HG03439 (cell line): ENCODE measurements around the gene SLC25A48.

Experiments
- ATAC-seq: cut with Tn5 transposase; IDR thresholded peaks from one replicate; pipeline ENCODE4 v1.9.1; 2021; ENCODE audit warnings: mild to moderate bottlenecking, moderate library complexity; ENCODE audit not compliant: unreplicated experiment

SLC25A48 gene

GRCh38 chr5:135834639-135835529, at the start of gene SLC25A48:
SLC25A48 (plus strand) TSS chr5:135834663; CDS start chr5:135834848, 185 bp downstream.
- no peak for ATAC-seq

GRCh38 chr5:135800656-135801055, 33.8 kb upstream of the SLC25A48 start:
- ATAC-seq, result no peak

GRCh38 chr5:135810188-135810943, 24.1 kb upstream of the SLC25A48 start:
- no peak for ATAC-seq

- ATAC-seq, result no peak
Measured at GRCh38 chr5:135811007-135811406, 23.5 kb upstream of the SLC25A48 start.

GRCh38 chr5:135813758-135814157, 20.7 kb upstream of the SLC25A48 start:
- ATAC-seq, result no peak

- no peak for ATAC-seq
Measured at GRCh38 chr5:135814316-135814715, 20.1 kb upstream of the SLC25A48 start.

- ATAC-seq, result no peak
Measured at GRCh38 chr5:135814812-135815211, 19.7 kb upstream of the SLC25A48 start.

- no peak for ATAC-seq
Measured at GRCh38 chr5:135821061-135821801, 13.2 kb upstream of the SLC25A48 start.

- no peak for ATAC-seq
Measured at GRCh38 chr5:135821802-135822201, 12.7 kb upstream of the SLC25A48 start.

- no peak for ATAC-seq
Measured at GRCh38 chr5:135822286-135822685, 12.2 kb upstream of the SLC25A48 start.

GRCh38 chr5:135822959-135823358, 11.5 kb upstream of the SLC25A48 start:
- no peak for ATAC-seq

- ATAC-seq, result no peak
Measured at GRCh38 chr5:135823881-135824280, 10.6 kb upstream of the SLC25A48 start.

GRCh38 chr5:135824541-135825041, 9.9 kb upstream of the SLC25A48 start:
- ATAC-seq, result no peak

GRCh38 chr5:135825373-135826220, 8.9 kb upstream of the SLC25A48 start:
- ATAC-seq, result no peak

- no peak for ATAC-seq
Measured at GRCh38 chr5:135826221-135826525, 8.3 kb upstream of the SLC25A48 start.

- no peak for ATAC-seq
Measured at GRCh38 chr5:135826994-135827671, 7.3 kb upstream of the SLC25A48 start.

GRCh38 chr5:135827965-135828781, 6.3 kb upstream of the SLC25A48 start:
- ATAC-seq, result no peak

GRCh38 chr5:135828782-135829127, 5.7 kb upstream of the SLC25A48 start:
- no peak for ATAC-seq

- no peak for ATAC-seq
Measured at GRCh38 chr5:135829179-135829578, 5.3 kb upstream of the SLC25A48 start.
